Endothelial cell of umbilical vein (primary cell): ENCODE data around the gene ITPKC. TPM values are rescaled to one million over a fixed set of nuclear protein-coding genes. Genes with fewer than 3 reads are reported as not detected.

Experiments
- BruUV-seq: library from RNA; stranded (reverse); fragments of 400-500 nt; replicated peaks from 2 replicates; lab custom pipeline; 2021; lab: Mats Ljungman, UMichigan
- CTCF ChIA-PET: fragments of 300-600, 350-600 bp; sonication (Branson Sonifier 250); formaldehyde crosslinking; loops from one replicate; lab custom pipeline; 2021; ENCODE audit warnings: antibody characterized with exemption, inconsistent platforms; lab: Charles Lee
- POLR2A ChIA-PET: fragments of 300-600, 350-600 bp; sonication (Branson Sonifier 250); formaldehyde crosslinking; loops from one replicate; lab custom pipeline; 2021; ENCODE audit warnings: antibody characterized with exemption, inconsistent platforms; lab: Charles Lee
- DNase-seq: peaks from one replicate; pipeline ENCODE4 v3.0.0-alpha.2; 2011; ENCODE audit warnings: low read depth, low spot score
- FAIRE-seq: peaks from 2 replicates; lab custom pipeline; 2011; peaks lifted over from hg19 to GRCh38; lab: Jason Lieb, UNC
- H2AFZ ChIP-seq: 2 replicates; pipeline ENCODE4 v1.6.0; 2012; ENCODE audit warnings: low read depth, low read length, control low read depth, inconsistent platforms
- H3K27ac ChIP-seq: 2 replicates; pipeline ENCODE4 v1.5.1; 2011; ENCODE audit warnings: low read depth, mild to moderate bottlenecking, control low read depth, low read length, moderate library complexity; ENCODE audit not compliant: insufficient read depth
- H3K27me3 ChIP-seq, 2 experiments: 2 replicates each; pipeline versions ENCODE4 v1.6.0 to v1.6.1; 2011; ENCODE audit warnings: low read length in 2 of 2, mixed read lengths in 1 of 2; ENCODE audit not compliant: control insufficient read depth in 2 of 2, insufficient read depth in 2 of 2
- H3K36me3 ChIP-seq, 2 experiments: 2 replicates in 1 of 2; 3 replicates in 1 of 2; pipeline ENCODE4 v1.5.1; 2011; ENCODE audit warnings: low read length in 2 of 2, mild to moderate bottlenecking in 1 of 2, moderate library complexity in 1 of 2; ENCODE audit not compliant: control insufficient read depth in 2 of 2, insufficient read depth in 2 of 2; ENCODE audit errors: extremely low read depth in 1 of 2
- H3K4me1 ChIP-seq: 3 replicates; pipeline ENCODE4 v1.5.1; 2011; ENCODE audit warnings: mild to moderate bottlenecking, low read length; ENCODE audit not compliant: control insufficient read depth, insufficient read depth; ENCODE audit errors: extremely low read depth
- H3K4me2 ChIP-seq: 2 replicates; pipeline ENCODE4 v1.6.1; 2011; ENCODE audit warnings: low read length, control low read depth, mixed read lengths; ENCODE audit not compliant: insufficient read depth
- H3K4me3 ChIP-seq, 3 experiments: fragments of 200-600 bp in 1 of 3; sonication (generic), shearing (Covaris generic) in 1 of 3; replicated peaks in 1 of 3; 2 replicates each; pipeline ENCODE4 v1.5.1; 2011 to 2016; ENCODE audit warnings: control low read depth in 3 of 3, low read length in 3 of 3, mild to moderate bottlenecking in 2 of 3, inconsistent platforms in 1 of 3, low read depth in 1 of 3, moderate library complexity in 1 of 3; ENCODE audit not compliant: insufficient read depth in 1 of 3
- H3K79me2 ChIP-seq: 2 replicates; pipeline ENCODE4 v1.6.0; 2012; ENCODE audit warnings: low read length, inconsistent platforms; ENCODE audit not compliant: control insufficient read depth, insufficient read depth
- H3K9ac ChIP-seq: replicated peaks from 2 replicates; pipeline ENCODE3; 2011; ENCODE audit warnings: low read length, control low read depth; ENCODE audit not compliant: insufficient read depth; ENCODE audit errors: extremely low read depth
- H3K9me1 ChIP-seq: replicated peaks from 3 replicates; pipeline ENCODE4 v1.6.0; 2011; ENCODE audit warnings: mild to moderate bottlenecking, low read length; ENCODE audit not compliant: control insufficient read depth, insufficient read depth; ENCODE audit errors: extremely low read depth
- H3K9me3 ChIP-seq: replicated peaks from 2 replicates; pipeline ENCODE4 v1.5.1; 2012; ENCODE audit warnings: low read length, inconsistent platforms; ENCODE audit not compliant: control insufficient read depth, insufficient read depth
- H4K20me1 ChIP-seq: replicated peaks from 2 replicates; pipeline ENCODE3; 2011; ENCODE audit warnings: mild to moderate bottlenecking, low read length; ENCODE audit not compliant: control insufficient read depth, insufficient read depth; ENCODE audit errors: extremely low read depth
- EZH2 ChIP-seq: IDR thresholded peaks from 2 replicates; pipeline ENCODE4 v1.6.1; 2012; ENCODE audit warnings: borderline replicate concordance, low read depth, mild to moderate bottlenecking, moderate library complexity, low read length, inconsistent platforms; ENCODE audit not compliant: severe bottlenecking
- FOS ChIP-seq: IDR thresholded peaks from 2 replicates; pipeline ENCODE4 v1.6.1; 2011; ENCODE audit warnings: mild to moderate bottlenecking, low read length, moderate library complexity, borderline replicate concordance; ENCODE audit not compliant: insufficient read depth
- GATA2 ChIP-seq: IDR thresholded peaks from 2 replicates; pipeline ENCODE4 v1.7.0; 2011; ENCODE audit warnings: low read depth, mild to moderate bottlenecking, moderate library complexity, mixed read lengths, low read length; ENCODE audit not compliant: insufficient read length, insufficient read depth
- MYC ChIP-seq: IDR thresholded peaks from one replicate; pipeline ENCODE4 v1.6.1; 2011; ENCODE audit warnings: mild to moderate bottlenecking, low read depth, low read length
- POLR2A ChIP-seq: IDR thresholded peaks from 2 replicates; pipeline ENCODE4 v1.6.1; 2012; ENCODE audit warnings: low read depth, mild to moderate bottlenecking, control low read depth, low read length
- dilution Hi-C: fragments of 300-500 bp; cut with MboI; formaldehyde crosslinking; loops from one replicate; pipeline ENCODE4 v1.15.0; 2019; ENCODE audit warnings: low sequenced_read_pairs; ENCODE audit not compliant: extremely low pct_ligation_motif_present
- intact Hi-C: fragments of 100-400 bp; cut with micrococcal nuclease; formaldehyde crosslinking; loops from one replicate; pipeline ENCODE4 v1.10.0; 2022
- polyA plus RNA-seq, 4 experiments: library from polyadenylated mRNA; depleted of rRNA in 3 of 4; stranded (reverse) in 3 of 4; unstranded in 1 of 4; fragments of >200 nt; gene quantifications; 2 replicates each; pipeline versions ENCODE4 v1.2.1 to v1.2.3, GENCODE V29; 2011 to 2012; ENCODE audit warnings: missing spikeins in 1 of 4
- total RNA-seq: library from RNA; stranded (reverse); gene quantifications from 2 replicates; pipeline ENCODE4 v1.2.3, GENCODE V29; 2021
- TF ChIP-seq, protein P1 (sequence below), 2 donors: IDR thresholded peaks; 1 replicate in 1 of 2; 2 replicates in 1 of 2; pipeline ENCODE4 v1.5.1; 2011; ENCODE audit warnings: low read length in 2 of 2, mild to moderate bottlenecking in 2 of 2, moderate library complexity in 2 of 2, control low read depth in 1 of 2, inconsistent platforms in 1 of 2, low read depth in 1 of 2; ENCODE audit not compliant: insufficient read depth in 1 of 2; ENCODE audit errors: extremely low read depth in 1 of 2
- TF ChIP-seq, protein P2 (sequence below): IDR thresholded peaks from 2 replicates; pipeline ENCODE4 v1.6.1; 2011; ENCODE audit not compliant: insufficient read depth, insufficient read length

The ITPKC gene
- total and polyA plus RNA-seq, 2 donors (not counting 3 experiments of a cell fraction or from before 2014, with no cell fraction given) = 7.3 to 16.1 TPM

DNA sequence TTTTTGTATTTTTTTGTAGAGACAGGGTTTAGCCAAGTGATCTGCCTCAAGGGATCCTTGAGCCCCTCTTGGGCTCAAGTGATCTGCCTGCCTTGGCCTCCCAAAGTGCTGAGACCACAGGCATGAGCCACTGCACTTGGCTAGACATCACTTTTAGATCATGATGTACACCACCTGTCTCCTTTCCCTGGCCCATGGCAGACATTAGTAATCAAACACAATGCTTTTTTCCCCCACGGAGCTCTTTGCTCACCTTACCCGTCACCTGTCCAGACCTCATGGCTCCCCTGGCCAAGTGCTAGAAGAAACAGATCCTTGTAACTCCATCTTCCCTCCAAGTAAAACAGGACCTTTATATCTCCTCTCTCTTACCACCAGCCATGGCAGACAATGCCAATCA, 44.9 kb upstream of the ITPKC start:
- intact Hi-C loops = no loop called here
- TF ChIP-seq, protein P1, sequence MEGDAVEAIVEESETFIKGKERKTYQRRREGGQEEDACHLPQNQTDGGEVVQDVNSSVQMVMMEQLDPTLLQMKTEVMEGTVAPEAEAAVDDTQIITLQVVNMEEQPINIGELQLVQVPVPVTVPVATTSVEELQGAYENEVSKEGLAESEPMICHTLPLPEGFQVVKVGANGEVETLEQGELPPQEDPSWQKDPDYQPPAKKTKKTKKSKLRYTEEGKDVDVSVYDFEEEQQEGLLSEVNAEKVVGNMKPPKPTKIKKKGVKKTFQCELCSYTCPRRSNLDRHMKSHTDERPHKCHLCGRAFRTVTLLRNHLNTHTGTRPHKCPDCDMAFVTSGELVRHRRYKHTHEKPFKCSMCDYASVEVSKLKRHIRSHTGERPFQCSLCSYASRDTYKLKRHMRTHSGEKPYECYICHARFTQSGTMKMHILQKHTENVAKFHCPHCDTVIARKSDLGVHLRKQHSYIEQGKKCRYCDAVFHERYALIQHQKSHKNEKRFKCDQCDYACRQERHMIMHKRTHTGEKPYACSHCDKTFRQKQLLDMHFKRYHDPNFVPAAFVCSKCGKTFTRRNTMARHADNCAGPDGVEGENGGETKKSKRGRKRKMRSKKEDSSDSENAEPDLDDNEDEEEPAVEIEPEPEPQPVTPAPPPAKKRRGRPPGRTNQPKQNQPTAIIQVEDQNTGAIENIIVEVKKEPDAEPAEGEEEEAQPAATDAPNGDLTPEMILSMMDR (IDR thresholded peaks at IDR 0.05; ENCODE audit: extremely low read depth in 1 of 2, insufficient read depth in 1 of 2, low read depth in 1 of 2, low read length in 2 of 2) = no peak
- no peak for TF ChIP-seq FOS
- no peak for TF ChIP-seq GATA2
- TF ChIP-seq MYC = no peak
- no peak for TF ChIP-seq EZH2
- no peak for TF ChIP-seq POLR2A
- TF ChIP-seq, protein P2, sequence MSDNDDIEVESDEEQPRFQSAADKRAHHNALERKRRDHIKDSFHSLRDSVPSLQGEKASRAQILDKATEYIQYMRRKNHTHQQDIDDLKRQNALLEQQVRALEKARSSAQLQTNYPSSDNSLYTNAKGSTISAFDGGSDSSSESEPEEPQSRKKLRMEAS = no peak
- no peaks in the 10 kb centered on the region for H3K9me3 ChIP-seq
- H3K4me3 ChIP-seq = no peak overlapping the region
- no peaks in the 10 kb centered on the region for H4K20me1 ChIP-seq
- H3K36me3 ChIP-seq = peaks cover 28 to 53% of the 10 kb centered on the region in 2 experiments
- POLR2A ChIA-PET = no interaction called here
- no peaks in the 10 kb centered on the region for H3K79me2 ChIP-seq
- no peaks in the 10 kb centered on the region for H3K27me3 ChIP-seq
- H3K4me2 ChIP-seq = no peak overlapping the region
- BruUV-seq = no TSS peak
- dilution Hi-C loops = no loop called here
- peaks cover under 1% of the 10 kb centered on the region for H3K4me1 ChIP-seq
- H3K27ac ChIP-seq = no peak overlapping the region
- DNase-seq (no peak), FAIRE-seq (no peak)
- H3K9ac ChIP-seq = no peak overlapping the region
- no peaks in the 10 kb centered on the region for H3K9me1 ChIP-seq
- CTCF ChIA-PET = no interaction called here
- H2AFZ ChIP-seq = no peak overlapping the region
